Ascending aorta (tissue), 2 donors: ENCODE data around the gene OR52B6. TPM values are rescaled to one million over a fixed set of nuclear protein-coding genes. Genes with fewer than 3 reads are reported as not detected.

Experiments used
- DNase-seq, 2 donors: peaks; one replicate each; pipeline ENCODE4 v3.0.0-alpha.2; 2019; ENCODE audit warnings: low spot score in 2 of 2
- H3K27ac ChIP-seq, 2 donors: fragments of 200-600 bp; sonication (generic); one replicate each; pipeline ENCODE4 v1.5.1; 2016 to 2017; ENCODE audit warnings: mild to moderate bottlenecking in 1 of 2
- H3K27me3 ChIP-seq: fragments of 200-600 bp; sonication (generic); one replicate; pipeline ENCODE4 v1.5.1; 2017
- H3K36me3 ChIP-seq, 2 donors: fragments of 200-600 bp; sonication (generic); one replicate each; pipeline ENCODE4 v1.5.1; 2016
- H3K4me1 ChIP-seq, 2 donors: fragments of 200-600 bp; sonication (generic); one replicate each; pipeline ENCODE4 v1.5.1; 2016 to 2017; ENCODE audit warnings: mild to moderate bottlenecking in 1 of 2
- H3K4me3 ChIP-seq, 2 donors: fragments of 200-600 bp; sonication (generic); one replicate each; pipeline ENCODE4 v1.5.1; 2016 to 2017; ENCODE audit warnings: mild to moderate bottlenecking in 1 of 2
- H3K9me3 ChIP-seq, 2 donors: fragments of 200-600 bp; sonication (generic); one replicate each; pipeline ENCODE4 v1.5.1; 2016
- intact Hi-C: fragments of 100-400 bp; cut with DNase I; formaldehyde crosslinking; loops from one replicate; pipeline ENCODE4 v1.15.1; 2023
- total RNA-seq: library from RNA; depleted of rRNA; stranded (reverse); fragments of >200 nt; gene quantifications from one replicate; pipeline ENCODE4 v1.1.0, GENCODE V29; 2016
- TF ChIP-seq, protein P1 (sequence below), 3 experiments: fragments of 200-600 bp in 2 of 3; fragments of 450-650 bp in 1 of 3; sonication (generic) in 2 of 3; IDR thresholded peaks; one replicate each; pipeline ENCODE4 v1.5.1; 2016 to 2019; ENCODE audit warnings: antibody characterized with exemption in 3 of 3, mild to moderate bottlenecking in 1 of 3, moderate library complexity in 1 of 3

Gene OR52B6
- total RNA-seq, 1 donor from 2014 or later = not detected

DNA sequence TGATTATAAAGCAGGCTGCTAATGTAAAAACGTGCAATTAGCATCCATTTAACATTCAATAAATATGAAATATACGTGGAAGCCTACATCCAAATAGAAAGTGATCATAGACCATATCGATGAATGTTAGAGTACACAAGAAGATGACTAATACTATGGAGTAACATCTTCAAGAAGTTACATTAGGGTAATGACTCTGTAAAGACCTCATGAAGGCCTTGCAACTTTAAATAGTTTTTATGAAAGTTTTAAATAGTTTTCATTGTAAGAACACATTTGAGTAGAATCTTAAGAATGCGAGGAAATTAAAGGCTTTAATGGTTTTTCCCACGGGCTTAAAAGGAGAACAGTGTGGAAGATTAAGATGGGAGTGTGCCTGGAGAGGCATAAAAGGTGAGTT lies 45.5 kb downstream of the OR52B6 start:
- TF ChIP-seq, protein P1, sequence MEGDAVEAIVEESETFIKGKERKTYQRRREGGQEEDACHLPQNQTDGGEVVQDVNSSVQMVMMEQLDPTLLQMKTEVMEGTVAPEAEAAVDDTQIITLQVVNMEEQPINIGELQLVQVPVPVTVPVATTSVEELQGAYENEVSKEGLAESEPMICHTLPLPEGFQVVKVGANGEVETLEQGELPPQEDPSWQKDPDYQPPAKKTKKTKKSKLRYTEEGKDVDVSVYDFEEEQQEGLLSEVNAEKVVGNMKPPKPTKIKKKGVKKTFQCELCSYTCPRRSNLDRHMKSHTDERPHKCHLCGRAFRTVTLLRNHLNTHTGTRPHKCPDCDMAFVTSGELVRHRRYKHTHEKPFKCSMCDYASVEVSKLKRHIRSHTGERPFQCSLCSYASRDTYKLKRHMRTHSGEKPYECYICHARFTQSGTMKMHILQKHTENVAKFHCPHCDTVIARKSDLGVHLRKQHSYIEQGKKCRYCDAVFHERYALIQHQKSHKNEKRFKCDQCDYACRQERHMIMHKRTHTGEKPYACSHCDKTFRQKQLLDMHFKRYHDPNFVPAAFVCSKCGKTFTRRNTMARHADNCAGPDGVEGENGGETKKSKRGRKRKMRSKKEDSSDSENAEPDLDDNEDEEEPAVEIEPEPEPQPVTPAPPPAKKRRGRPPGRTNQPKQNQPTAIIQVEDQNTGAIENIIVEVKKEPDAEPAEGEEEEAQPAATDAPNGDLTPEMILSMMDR (IDR thresholded peaks at IDR 0.05) = no peak
- Histone ChIP-seq H3K27ac (no peak overlapping the region), H3K4me3 (peak overlapping the region in 1 of 2 donors; percentile 68), H3K4me1 (peaks cover 0 to 18% of the 10 kb centered on the region in 2 donors), H3K27me3 (no peaks in the 10 kb centered on the region), H3K9me3 (no peaks in the 10 kb centered on the region), H3K36me3 (no peaks in the 10 kb centered on the region)
- intact Hi-C loops = no loop called here
- no peak for DNase-seq

DNA sequence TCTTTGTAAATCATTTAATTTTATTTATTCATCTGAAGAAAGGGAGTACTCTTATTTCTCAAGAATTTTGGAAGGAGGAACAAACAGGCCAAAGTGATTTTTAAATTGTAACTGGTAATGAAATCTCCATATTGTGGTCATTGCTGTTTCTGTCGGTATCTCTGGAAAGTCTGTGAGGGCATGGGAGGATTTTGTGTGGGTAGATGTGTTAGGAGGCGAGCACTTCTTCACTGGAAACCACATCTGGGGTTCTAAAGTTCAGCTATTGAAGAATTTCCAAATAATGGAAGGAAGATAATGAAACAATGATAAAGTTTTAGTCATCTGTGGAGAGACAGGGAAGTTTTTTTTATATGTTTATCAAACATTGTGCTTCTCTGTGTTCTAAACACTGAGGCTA lies 50.7 kb downstream of the OR52B6 start:
- Histone ChIP-seq H3K27ac (no peak overlapping the region), H3K36me3 (peaks cover 6 to 29% of the 10 kb centered on the region in 2 donors), H3K27me3 (no peaks in the 10 kb centered on the region), H3K4me1 (no peaks in the 10 kb centered on the region), H3K9me3 (no peaks in the 10 kb centered on the region), H3K4me3 (no peak overlapping the region)
- DNase-seq = no peak
- TF ChIP-seq, protein P1 (IDR thresholded peaks at IDR 0.05) = no peak
- intact Hi-C loops = no loop called here

Other genes with a start within 250 kb of the OR52B6 start
- not detected for gene OR51B5, start 237.4 kb upstream of the OR52B6 start, total RNA-seq
- gene OR51B6, start 229.4 kb upstream of the OR52B6 start, total RNA-seq = not detected
- gene OR51M1, start 197.1 kb upstream of the OR52B6 start, total RNA-seq = not detected
- gene OR51Q1, start 158.8 kb upstream of the OR52B6 start, total RNA-seq = not detected
- not detected for gene OR51I1, start 139.4 kb upstream of the OR52B6 start, total RNA-seq
- gene OR51I2, start 131.6 kb upstream of the OR52B6 start, total RNA-seq = not detected
- not detected for gene OR52D1, start 92.2 kb upstream of the OR52B6 start, total RNA-seq
- gene UBQLN3, start 70.9 kb upstream of the OR52B6 start, total RNA-seq = not detected
- gene UBQLNL, start 64.2 kb upstream of the OR52B6 start, total RNA-seq = not detected
- gene OR52H1, start 32.3 kb upstream of the OR52B6 start, total RNA-seq = not detected
- 0.64 TPM for gene TRIM6, start 15.8 kb downstream of the OR52B6 start, total RNA-seq
- gene TRIM34, start 44.1 kb downstream of the OR52B6 start, total RNA-seq = not detected
- 45.1 TPM for gene TRIM5, start 104.2 kb downstream of the OR52B6 start, total RNA-seq
- gene TRIM22, start 108.9 kb downstream of the OR52B6 start, total RNA-seq = 32.5 TPM
- not detected for gene OR56B1, start 155.6 kb downstream of the OR52B6 start, total RNA-seq
- gene OR52N4, start 173.4 kb downstream of the OR52B6 start, total RNA-seq = not detected
- gene OR52N5, start 202.5 kb downstream of the OR52B6 start, total RNA-seq = not detected
- gene OR52N1, start 210.4 kb downstream of the OR52B6 start, total RNA-seq = not detected
- gene OR52N2, start 228.0 kb downstream of the OR52B6 start, total RNA-seq = not detected